ENCODE results near the gene SLC4A1.
A peak's percentile ranks its signal among the peaks of the same experiment; 100 is the strongest.

The SLC4A1 gene

GRCh38 chr17:44247876-44248736, 19.8 kb downstream of the SLC4A1 start:
- TF ChIP-seq MAX (IDR thresholded peaks at IDR 0.05) (no peak), EP300 (IDR thresholded peaks at IDR 0.05; ENCODE audit: borderline replicate concordance) (no peak)

GRCh38 chr17:44247440-44247841, 20.5 kb downstream of the SLC4A1 start:
- TF ChIP-seq EGR1 (IDR thresholded peaks at IDR 0.05) (no peak), CREB1 (IDR thresholded peaks at IDR 0.05; ENCODE audit: low read depth) (no peak), EP300 (IDR thresholded peaks at IDR 0.05; ENCODE audit: borderline replicate concordance) (no peak), RAD21 (IDR thresholded peaks at IDR 0.05; ENCODE audit: low read depth) (no peak), TCF12 (IDR thresholded peaks at IDR 0.05; ENCODE audit: low read depth) (no peak), MAX (IDR thresholded peaks at IDR 0.05) (no peak), NFIC (IDR thresholded peaks at IDR 0.05) (no peak), YY1 (IDR thresholded peaks at IDR 0.05; ENCODE audit: low read depth) (no peak), ZBTB7A (IDR thresholded peaks at IDR 0.05; ENCODE audit: low read depth) (no peak), CEBPB (IDR thresholded peaks at IDR 0.05) (no peak), TEAD4 (IDR thresholded peaks at IDR 0.05) (no peak), FOXM1 (IDR thresholded peaks at IDR 0.05; ENCODE audit: borderline replicate concordance, low read depth) (no peak), USF1 (IDR thresholded peaks at IDR 0.05) (no peak), TAF1 (IDR thresholded peaks at IDR 0.05; ENCODE audit: low read depth) (no peak)
- TF ChIP-seq, protein P1, sequence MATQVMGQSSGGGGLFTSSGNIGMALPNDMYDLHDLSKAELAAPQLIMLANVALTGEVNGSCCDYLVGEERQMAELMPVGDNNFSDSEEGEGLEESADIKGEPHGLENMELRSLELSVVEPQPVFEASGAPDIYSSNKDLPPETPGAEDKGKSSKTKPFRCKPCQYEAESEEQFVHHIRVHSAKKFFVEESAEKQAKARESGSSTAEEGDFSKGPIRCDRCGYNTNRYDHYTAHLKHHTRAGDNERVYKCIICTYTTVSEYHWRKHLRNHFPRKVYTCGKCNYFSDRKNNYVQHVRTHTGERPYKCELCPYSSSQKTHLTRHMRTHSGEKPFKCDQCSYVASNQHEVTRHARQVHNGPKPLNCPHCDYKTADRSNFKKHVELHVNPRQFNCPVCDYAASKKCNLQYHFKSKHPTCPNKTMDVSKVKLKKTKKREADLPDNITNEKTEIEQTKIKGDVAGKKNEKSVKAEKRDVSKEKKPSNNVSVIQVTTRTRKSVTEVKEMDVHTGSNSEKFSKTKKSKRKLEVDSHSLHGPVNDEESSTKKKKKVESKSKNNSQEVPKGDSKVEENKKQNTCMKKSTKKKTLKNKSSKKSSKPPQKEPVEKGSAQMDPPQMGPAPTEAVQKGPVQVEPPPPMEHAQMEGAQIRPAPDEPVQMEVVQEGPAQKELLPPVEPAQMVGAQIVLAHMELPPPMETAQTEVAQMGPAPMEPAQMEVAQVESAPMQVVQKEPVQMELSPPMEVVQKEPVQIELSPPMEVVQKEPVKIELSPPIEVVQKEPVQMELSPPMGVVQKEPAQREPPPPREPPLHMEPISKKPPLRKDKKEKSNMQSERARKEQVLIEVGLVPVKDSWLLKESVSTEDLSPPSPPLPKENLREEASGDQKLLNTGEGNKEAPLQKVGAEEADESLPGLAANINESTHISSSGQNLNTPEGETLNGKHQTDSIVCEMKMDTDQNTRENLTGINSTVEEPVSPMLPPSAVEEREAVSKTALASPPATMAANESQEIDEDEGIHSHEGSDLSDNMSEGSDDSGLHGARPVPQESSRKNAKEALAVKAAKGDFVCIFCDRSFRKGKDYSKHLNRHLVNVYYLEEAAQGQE (IDR thresholded peaks at IDR 0.05; ENCODE audit: low read depth): no peak

GRCh38 chr17:44241106-44241624, 26.8 kb downstream of the SLC4A1 start:
- no peak for TF ChIP-seq CEBPB (IDR thresholded peaks at IDR 0.05)

DNA sequence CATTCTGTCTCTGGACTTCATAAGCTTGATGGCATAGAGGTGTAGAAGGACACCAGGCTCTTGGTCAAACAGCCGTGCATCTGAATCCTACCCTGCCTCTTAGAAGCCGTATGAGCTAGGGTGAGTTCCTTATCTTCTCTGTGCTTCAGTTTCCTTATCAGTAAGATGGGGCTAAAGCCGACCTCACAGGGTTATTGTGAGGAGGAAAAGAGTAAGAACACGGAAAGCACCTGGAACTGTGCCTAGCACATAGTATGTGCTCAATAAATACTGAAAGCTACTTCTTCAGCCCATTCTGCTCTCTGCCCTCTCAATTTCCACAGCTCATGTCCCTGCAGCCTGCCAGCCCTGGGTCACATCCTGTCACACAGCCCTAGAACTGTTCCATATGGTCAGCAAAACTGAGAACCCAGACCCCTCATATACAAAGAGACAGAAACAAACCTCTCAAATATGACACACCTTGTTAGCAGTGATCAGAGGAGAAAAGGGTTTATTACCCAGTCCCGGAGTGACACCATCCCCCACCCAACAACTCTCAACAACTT, 31.4 kb downstream of the SLC4A1 start:
- TF ChIP-seq, protein P1 (IDR thresholded peaks at IDR 0.05; ENCODE audit: low read depth): no peak
- TF ChIP-seq CEBPB (IDR thresholded peaks at IDR 0.05) (no peak), ZBTB7A (IDR thresholded peaks at IDR 0.05; ENCODE audit: low read depth) (no peak), YY1 (IDR thresholded peaks at IDR 0.05; ENCODE audit: low read depth) (no peak), CREB1 (IDR thresholded peaks at IDR 0.05; ENCODE audit: low read depth) (no peak), EP300 (IDR thresholded peaks at IDR 0.05; ENCODE audit: borderline replicate concordance) (no peak), EGR1 (IDR thresholded peaks at IDR 0.05) (no peak), RAD21 (IDR thresholded peaks at IDR 0.05; ENCODE audit: low read depth) (no peak), TCF12 (IDR thresholded peaks at IDR 0.05; ENCODE audit: low read depth) (no peak), NFIC (IDR thresholded peaks at IDR 0.05) (no peak)

GRCh38 chr17:44235583-44235936, 32.4 kb downstream of the SLC4A1 start:
- TF ChIP-seq MAX (IDR thresholded peaks at IDR 0.05): peak; percentile 74; the same call in 1 of the 2 replicates
- no peak for TF ChIP-seq EGR1 (IDR thresholded peaks at IDR 0.05)
- TF ChIP-seq NFIC (IDR thresholded peaks at IDR 0.05): peak; percentile 79
- 0 out of 2 replicates have a peak, but pooled peaks have one; percentile 27 for TF ChIP-seq CEBPB (IDR thresholded peaks at IDR 0.05)
- peak; percentile 6; the same call in 1 of the 2 replicates for TF ChIP-seq RAD21 (IDR thresholded peaks at IDR 0.05; ENCODE audit: low read depth)
- no peak; the same call in 1 of the 2 replicates for TF ChIP-seq TAF1 (IDR thresholded peaks at IDR 0.05; ENCODE audit: low read depth)
- peak; percentile 74; the same call in 1 of the 2 replicates for TF ChIP-seq TCF12 (IDR thresholded peaks at IDR 0.05; ENCODE audit: low read depth)
- no peak for TF ChIP-seq USF1 (IDR thresholded peaks at IDR 0.05)
- TF ChIP-seq ZBTB7A (IDR thresholded peaks at IDR 0.05; ENCODE audit: low read depth): no peak
- peak; percentile 77 for TF ChIP-seq TEAD4 (IDR thresholded peaks at IDR 0.05)
- TF ChIP-seq, protein P1 (IDR thresholded peaks at IDR 0.05; ENCODE audit: low read depth): no peak
- peak; percentile 79 for TF ChIP-seq EP300 (IDR thresholded peaks at IDR 0.05; ENCODE audit: borderline replicate concordance)
- TF ChIP-seq FOXM1 (IDR thresholded peaks at IDR 0.05; ENCODE audit: borderline replicate concordance, low read depth): no peak
- TF ChIP-seq YY1 (IDR thresholded peaks at IDR 0.05; ENCODE audit: low read depth): peak; percentile 35; the same call in 1 of the 2 replicates
- no peak for TF ChIP-seq CREB1 (IDR thresholded peaks at IDR 0.05; ENCODE audit: low read depth)
